Embryonic facial prominence (tissue), 1 donor: ENCODE results near the gene CERS6.
A peak's percentile ranks its signal among the peaks of the same experiment; 100 is the strongest.

Experiments used
- DNase-seq: peaks from one replicate; pipeline ENCODE4 v3.0.0-alpha.2; 2016; ENCODE audit errors: extremely low spot score

The CERS6 gene

DNA sequence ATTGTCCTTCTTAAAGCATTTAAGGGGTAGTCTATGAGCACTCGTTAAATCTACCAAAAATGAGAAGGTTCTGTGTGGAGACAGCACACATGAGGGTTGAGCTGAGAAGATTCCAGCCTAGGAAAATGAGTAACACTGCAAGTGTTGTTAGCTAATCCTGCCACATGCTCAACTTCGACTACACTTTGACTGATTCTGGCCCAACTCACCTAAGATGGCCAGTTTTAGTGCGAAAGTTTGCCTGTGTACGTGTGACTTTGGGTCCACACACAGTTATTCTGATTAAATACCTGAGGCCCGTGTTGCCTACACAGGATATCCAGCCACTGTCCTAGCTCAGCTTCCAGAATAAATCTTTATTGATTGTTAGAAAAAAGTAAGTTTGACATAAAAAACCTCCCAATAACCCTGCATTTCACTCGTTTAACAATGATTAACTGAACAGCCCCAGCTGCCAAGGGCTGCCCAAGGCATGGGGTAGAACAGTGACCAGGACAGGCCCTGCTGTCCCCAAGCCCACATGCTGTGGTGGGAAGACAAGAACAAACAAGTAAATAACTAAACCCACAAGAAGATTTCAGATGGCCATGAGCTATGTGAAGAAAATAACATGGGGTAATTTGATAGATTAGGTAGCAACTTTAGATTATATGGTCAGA, 14.7 kb upstream of the CERS6 start:
- no peak for DNase-seq

- no peak for DNase-seq
Observed at GRCh38 chr2:168443818-168444217, 12.3 kb upstream of the CERS6 start.

- no peak for DNase-seq
Observed at GRCh38 chr2:168445960-168446359, 10.1 kb upstream of the CERS6 start.

DNA sequence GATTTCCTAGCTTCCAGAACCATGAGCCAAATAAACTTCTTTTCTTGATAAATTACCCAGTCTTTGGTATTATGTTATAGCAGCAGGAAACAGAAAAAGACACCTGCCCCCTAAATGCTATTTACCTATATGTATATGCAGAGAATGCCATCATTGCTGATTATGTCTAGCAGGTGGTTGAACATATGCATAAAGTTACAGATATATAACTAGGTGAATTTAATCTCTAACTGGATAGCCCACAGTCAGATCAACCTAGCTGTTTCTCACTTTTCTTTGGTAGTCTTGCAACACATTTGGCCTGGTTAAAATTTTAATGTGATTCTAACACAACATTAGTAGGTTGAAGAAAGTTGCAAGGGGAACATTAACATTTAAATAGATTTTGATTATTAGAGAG, 7.1 kb upstream of the CERS6 start:
- DNase-seq, result no peak

DNA sequence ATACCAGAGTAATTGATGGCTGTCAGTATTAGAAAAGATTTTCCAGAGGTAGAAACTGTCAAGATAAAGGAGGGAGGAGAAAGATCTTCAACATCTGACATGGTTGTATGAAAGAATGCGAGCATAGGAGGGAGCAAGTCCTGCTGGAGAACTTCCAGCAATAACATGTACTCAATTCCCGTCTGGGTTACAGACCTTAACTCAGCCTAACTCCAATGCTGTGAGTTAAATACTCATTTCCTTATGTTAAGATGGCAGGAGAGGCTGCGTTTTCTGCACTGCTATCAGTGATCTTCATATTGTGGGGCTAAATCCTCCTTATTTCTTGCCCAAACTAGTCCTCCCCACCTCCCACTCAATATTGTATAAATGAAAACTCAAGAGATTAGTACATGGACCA, 6.7 kb upstream of the CERS6 start:
- no peak for DNase-seq

GRCh38 chr2:168450171-168450570, 5.9 kb upstream of the CERS6 start:
- DNase-seq, result no peak

- no peak for DNase-seq
Observed at GRCh38 chr2:168450732-168451131, 5.3 kb upstream of the CERS6 start.

DNA sequence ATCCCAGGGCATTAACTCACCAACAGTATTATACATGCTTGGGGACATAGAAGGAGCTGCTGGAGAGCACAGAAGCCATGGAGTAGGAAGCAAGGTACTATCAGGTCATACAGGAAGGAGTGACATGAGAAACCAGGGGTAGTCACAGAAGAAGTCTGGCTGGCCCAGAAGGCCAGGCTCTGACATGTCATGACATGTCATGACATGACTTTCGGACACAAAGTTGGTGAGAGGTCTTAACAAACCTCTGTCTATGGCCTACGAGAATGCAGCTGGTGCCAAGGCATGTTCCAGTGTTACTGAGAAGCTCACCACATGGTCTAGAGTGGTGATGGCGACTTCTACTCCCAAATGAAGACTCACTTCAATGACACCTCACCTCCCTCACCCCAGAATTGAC, 3.3 kb upstream of the CERS6 start:
- no peak for DNase-seq

GRCh38 chr2:168453404-168453803, 2.7 kb upstream of the CERS6 start:
- DNase-seq, result no peak

DNA sequence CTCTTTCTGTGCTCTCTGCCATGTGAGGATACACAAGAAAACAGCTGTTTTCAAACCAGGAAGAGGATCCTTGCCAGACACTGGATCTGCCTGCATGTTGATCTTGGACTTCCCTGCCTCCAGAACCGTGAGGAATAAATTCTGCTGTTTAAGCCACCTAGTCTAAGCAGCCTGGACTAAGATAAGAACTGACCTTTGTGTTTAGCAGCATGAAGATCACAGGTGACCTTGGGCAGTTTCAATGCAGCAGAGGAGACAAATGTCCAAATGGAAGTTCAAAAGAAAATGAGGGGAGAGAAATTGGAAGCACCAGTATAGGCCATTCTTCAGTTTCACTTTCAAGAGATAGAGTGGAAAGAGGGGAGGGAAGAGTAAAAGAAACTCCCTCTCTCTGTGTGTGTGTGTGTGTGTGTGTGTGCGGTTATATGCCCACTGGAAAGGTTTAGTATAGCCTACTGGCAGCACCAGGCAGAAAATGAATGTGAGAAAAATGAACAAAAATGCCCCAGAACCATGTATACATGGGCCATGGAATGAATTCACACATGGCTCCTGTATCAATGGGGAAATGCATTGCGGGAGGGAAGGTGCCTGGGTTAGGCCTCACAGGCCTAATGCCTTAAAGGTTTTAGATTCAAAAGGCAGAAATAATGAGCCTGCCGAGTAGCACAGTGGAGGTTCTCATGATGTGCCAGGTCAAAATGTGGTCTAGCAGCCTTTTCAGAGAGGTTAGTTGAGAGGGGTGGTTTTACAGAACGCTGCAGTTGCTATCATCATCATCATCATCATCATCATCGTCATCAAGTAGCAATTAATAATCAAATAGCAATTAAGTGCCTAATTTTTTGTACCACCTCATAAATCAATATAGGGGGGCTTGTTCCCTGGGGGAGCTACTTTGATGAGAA, 1.1 kb upstream of the CERS6 start:
- DNase-seq, result no peak

GRCh38 chr2:168456521-168457189, 583 bp downstream of the CERS6 start:
- DNase-seq, result peak; percentile 18

- no peak for DNase-seq
Observed at GRCh38 chr2:168457190-168457895, 1.3 kb downstream of the CERS6 start.

DNA sequence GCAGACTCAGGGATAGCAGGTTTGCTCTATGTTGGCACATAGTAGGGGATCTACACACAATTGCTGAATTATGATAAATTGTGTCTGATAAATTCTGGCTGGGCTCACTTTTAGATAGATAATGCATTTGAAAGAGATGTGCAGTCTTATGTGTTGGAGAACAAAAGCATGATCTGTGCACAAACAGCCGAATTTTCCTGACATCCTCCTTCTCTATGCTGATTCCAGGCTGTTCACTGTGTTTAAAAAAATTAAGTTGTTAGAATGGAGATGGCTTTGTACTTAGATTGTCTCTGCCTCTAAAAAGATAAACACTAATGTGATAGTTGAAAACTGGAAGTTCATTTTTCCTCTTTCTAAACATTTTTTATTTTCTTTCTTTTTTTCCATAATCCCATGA, 2.1 kb downstream of the CERS6 start:
- no peak for DNase-seq

GRCh38 chr2:168459256-168459655, 3.2 kb downstream of the CERS6 start:
- DNase-seq, result no peak

DNA sequence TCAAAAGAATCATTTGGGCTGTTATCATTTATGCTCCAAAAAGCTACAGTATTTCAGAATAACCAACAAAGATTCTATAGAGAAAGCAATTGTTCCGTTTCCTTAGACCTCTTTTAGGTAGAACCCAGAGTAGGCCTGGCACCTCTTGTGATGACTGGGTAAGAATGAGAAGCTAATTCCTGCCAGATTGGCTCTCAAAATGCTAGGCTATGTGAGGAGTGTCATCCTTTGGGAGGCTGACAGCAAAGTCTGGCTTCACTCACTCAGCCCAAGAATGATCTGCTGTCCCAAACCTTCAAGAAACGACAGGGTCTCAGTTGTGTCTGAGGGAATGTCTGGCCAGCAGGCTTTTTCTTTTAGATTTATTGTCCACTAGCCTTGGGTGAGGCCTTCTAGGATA, 4.5 kb downstream of the CERS6 start:
- no peak for DNase-seq

GRCh38 chr2:168461178-168461941, 5.3 kb downstream of the CERS6 start:
- DNase-seq, result no peak

DNA sequence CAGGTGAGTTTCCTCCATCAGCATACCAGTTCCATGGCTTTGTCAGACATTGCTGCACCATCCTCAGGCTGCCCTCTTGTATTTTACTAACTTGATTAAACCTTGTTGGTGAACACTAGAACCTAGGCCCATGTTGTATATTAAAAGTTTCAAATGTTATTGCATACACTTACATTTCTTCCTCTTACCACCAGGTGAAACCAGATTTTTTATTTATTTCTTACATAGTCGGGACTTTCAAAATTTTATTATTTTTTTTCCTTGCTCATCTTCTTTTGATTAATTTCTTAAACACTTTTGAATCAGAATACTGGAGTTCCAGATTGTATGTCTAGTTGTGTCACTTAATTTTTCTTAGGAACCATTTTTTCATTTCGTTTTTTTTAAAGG, 5.9 kb downstream of the CERS6 start:
- DNase-seq, result no peak

DNA sequence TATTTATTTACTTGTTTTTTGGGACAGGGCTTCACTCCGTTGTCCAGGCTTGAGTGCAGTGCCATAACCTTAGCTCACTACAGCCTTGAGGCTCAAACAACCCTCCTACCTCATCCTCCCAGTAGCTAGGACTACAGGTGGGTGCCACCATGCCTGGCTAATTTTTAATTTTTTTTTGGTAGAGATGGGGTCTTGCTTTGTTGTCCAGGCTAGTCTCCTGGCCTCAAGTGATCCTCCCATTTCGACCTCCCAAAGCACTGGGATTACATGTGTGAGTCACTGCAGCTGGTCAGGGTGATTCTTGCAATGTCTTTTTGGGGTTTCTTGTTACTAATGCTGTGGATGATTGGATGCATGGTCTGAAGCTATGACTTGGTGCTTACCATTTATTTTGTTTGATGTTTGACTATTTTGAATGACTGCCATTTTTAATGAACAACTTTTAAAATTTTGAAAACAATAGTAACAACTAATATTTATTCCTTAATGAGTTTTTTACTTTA, 6.5 kb downstream of the CERS6 start:
- no peak for DNase-seq

DNA sequence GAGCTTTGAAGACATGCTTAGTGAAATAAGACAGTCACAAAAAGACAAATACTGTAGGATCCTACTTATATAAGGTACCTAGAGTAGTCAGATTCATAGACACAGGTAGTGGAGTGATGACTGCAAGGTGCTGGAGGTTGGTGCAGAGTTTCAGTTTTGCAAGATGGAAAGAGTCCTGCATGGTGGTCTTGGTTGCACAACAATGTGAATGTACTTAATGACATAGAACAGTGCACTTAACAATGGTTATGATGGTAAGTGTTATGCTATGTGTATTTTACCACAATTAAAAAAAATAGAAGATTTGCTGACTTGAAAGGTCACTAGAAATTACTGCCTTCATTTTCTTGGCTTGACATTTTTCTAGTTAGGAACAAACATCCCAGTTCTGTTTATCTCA, 9.5 kb downstream of the CERS6 start:
- DNase-seq, result no peak

DNA sequence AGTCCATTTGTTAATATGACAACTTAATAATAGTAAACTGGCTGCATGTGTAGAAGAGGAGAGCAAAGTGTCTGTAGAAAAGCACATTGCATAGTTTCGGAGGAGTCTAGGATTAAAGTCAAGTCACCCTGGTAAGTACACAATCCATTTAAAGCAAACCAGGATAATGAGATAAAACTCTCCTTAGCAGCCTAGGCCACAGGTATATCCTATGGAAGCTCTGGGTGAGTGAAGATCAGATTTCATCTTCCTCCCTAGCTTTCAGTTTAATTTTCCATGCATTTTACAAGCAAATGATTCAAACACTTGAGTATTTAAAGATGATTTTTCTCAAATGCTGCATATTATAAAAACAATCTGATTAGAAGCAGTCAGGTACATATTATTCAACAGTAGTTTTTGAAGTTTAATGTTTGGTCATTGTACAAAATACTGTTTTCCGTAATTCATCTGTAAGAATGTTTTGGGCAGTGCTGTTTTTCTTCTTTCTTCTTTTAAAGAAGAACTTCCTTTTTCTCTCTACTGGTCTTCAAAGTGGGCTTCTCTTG, 10.2 kb downstream of the CERS6 start:
- no peak for DNase-seq
